Stimulated activated CD8-positive, alpha-beta memory T cell treated with anti-CD3 and anti-CD28 coated beads, Interleukin-7, amount 100 ng/mL, for 48 hours (primary cell): ENCODE data around the gene TAS1R1.

Experiments
- DNase-seq, 2 donors: peaks; one replicate each; pipeline ENCODE4 v3.0.0-alpha.2; 2020; ENCODE audit warnings: low read depth in 1 of 2; ENCODE audit errors: extremely low read depth in 1 of 2

Gene TAS1R1

DNA sequence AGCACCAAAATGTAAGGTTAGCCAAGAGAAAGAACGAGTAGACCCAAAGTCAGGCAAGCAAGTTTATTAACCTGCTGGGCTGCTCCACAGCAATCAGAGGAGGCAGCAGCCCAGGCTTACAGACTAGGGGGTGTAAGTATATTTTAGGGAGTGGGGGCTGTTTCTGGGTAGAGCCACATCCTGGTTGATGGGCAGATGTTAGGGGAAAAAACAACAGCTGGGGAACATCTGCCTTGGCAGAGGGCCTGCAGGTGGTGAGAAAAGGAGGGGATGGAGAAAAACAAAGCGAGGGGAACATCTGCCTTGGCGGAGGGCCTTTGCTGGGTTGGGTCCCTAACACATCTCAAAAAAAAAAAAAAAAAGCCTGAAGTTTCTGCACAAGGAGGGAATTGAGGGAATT lies 15.0 kb downstream of the TAS1R1 start:
- DNase-seq = no peak

DNA sequence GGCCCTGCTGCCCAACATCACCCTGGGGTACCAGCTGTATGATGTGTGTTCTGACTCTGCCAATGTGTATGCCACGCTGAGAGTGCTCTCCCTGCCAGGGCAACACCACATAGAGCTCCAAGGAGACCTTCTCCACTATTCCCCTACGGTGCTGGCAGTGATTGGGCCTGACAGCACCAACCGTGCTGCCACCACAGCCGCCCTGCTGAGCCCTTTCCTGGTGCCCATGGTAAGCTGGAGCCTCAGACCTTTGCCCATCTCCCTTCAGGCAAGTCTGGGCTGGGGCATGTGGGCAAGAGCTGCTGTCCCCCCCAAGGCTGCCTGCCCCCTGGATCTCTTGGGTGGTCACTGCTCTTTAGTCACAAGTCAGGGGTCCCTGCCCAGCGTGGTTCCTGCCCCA lies 15.9 kb downstream of the TAS1R1 start:
- DNase-seq = no peak

DNA sequence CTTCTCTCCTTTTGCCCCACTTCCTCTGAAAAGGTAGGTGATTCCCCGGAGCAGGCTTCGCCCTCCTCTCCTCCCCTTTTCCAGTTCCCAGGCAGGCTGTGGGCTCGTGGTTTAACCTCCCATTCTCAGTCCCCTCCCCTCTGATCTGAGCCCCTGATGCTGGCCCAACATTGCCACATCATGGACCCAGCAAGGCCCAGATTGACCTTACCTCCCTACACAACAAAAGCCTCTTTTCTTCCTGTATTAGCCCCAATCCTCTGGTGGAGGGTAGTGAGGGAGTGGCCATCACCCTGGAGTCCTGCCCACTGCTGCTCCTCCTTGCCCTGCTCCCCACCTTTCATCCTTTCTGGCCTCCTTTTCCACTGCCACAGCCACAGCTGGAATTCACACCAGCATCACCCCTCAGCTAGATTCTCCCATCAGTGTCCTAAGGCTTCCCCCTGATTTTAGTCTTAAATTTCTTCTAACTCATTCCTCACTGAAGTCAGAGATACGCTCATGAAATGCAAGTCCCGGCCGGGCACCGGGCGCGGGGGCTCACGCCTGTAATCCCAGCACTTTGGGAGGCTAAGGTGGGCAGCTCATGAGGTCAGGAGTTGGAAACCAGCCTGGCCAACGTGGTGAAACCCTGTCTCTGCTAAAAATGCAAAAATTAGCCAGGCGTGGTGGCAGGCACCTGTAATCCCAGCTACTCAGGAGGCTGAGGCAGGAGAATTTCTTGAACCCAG lies 17.7 kb downstream of the TAS1R1 start:
- no peak for DNase-seq

GRCh38 chr1:6574025-6574620 lies 19.0 kb downstream of the TAS1R1 start:
- DNase-seq = no peak

GRCh38 chr1:6574818-6575217 lies 19.7 kb downstream of the TAS1R1 start:
- no peak for DNase-seq

DNA sequence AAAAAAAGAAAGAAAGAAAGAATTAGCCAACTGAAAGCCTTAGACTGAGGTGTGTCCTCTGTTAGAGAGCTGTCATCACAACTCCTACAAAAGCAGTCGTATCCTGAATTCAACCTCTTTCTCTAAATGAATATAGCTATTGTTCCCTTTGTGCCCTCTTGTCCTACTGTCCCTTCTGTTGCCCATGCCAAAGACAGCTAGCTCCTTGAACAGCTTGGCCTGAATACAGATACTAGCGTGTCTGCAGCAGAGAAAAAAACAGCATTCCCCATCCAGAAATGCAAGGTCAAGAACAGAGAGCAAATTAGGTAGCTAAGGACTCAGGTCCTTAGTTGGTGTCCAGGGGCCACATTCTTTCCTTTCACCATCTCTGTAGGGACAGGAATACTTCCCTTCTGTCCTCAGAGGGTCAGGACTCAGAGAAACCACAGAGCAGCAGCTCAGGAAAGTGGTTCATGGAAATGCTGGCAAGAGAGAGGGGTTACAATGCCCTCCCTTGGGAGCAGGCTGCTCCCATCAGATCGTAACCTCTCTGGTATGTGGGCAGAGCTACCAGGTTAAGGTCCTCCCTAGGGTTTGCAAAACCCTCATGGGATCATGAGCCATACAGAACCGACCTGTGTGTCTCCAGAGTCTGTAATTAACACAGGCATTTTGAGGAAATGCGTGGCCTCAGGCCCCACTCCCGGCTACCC lies 22.9 kb downstream of the TAS1R1 start:
- no peak for DNase-seq

DNA sequence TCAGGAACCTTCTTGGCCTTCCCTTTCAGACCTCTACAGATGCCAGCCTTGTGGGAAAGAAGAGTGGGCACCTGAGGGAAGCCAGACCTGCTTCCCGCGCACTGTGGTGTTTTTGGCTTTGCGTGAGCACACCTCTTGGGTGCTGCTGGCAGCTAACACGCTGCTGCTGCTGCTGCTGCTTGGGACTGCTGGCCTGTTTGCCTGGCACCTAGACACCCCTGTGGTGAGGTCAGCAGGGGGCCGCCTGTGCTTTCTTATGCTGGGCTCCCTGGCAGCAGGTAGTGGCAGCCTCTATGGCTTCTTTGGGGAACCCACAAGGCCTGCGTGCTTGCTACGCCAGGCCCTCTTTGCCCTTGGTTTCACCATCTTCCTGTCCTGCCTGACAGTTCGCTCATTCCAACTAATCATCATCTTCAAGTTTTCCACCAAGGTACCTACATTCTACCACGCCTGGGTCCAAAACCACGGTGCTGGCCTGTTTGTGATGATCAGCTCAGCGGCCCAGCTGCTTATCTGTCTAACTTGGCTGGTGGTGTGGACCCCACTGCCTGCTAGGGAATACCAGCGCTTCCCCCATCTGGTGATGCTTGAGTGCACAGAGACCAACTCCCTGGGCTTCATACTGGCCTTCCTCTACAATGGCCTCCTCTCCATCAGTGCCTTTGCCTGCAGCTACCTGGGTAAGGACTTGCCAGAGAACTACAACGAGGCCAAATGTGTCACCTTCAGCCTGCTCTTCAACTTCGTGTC lies 23.7 kb downstream of the TAS1R1 start:
- no peak for DNase-seq

DNA sequence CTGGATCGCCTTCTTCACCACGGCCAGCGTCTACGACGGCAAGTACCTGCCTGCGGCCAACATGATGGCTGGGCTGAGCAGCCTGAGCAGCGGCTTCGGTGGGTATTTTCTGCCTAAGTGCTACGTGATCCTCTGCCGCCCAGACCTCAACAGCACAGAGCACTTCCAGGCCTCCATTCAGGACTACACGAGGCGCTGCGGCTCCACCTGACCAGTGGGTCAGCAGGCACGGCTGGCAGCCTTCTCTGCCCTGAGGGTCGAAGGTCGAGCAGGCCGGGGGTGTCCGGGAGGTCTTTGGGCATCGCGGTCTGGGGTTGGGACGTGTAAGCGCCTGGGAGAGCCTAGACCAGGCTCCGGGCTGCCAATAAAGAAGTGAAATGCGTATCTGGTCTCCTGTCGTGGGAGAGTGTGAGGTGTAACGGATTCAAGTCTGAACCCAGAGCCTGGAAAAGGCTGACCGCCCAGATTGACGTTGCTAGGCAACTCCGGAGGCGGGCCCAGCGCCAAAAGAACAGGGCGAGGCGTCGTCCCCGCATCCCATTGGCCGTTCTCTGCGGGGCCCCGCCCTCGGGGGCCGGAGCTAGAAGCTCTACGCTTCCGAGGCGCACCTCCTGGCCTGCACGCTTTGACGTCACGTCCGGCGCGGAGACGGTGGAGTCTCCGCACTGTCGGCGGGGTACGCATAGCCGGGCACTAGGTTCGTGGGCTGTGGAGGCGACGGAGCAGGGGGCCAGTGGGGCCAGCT lies 24.4 kb downstream of the TAS1R1 start, which contains the start of gene ZBTB48:
Gene ZBTB48 (plus strand): TSS at position 621 of the 745 bp plus-strand sequence. CDS start 616 bp downstream, outside the sequence.
- DNase-seq = peak; percentile 95 to 97

- no peak for DNase-seq
Observed at GRCh38 chr1:6580119-6580592, 25.0 kb downstream of the TAS1R1 start.

DNA sequence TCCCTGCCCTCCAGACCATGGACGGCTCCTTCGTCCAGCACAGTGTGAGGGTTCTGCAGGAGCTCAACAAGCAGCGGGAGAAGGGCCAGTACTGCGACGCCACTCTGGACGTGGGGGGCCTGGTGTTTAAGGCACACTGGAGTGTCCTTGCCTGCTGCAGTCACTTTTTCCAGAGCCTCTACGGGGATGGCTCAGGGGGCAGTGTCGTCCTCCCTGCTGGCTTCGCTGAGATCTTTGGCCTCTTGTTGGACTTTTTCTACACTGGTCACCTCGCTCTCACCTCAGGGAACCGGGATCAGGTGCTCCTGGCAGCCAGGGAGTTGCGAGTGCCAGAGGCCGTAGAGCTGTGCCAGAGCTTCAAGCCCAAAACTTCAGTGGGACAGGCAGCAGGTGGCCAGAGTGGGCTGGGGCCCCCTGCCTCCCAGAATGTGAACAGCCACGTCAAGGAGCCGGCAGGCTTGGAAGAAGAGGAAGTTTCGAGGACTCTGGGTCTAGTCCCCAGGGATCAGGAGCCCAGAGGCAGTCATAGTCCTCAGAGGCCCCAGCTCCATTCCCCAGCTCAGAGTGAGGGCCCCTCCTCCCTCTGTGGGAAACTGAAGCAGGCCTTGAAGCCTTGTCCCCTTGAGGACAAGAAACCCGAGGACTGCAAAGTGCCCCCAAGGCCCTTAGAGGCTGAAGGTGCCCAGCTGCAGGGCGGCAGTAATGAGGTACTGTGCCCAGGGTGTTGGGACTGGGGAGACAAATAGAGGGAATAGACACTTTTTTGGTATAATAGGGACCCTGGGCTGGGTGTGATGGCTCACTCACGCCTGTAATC lies 25.7 kb downstream of the TAS1R1 start:
- DNase-seq = no peak

GRCh38 chr1:6581561-6582305 lies 26.6 kb downstream of the TAS1R1 start:
- DNase-seq = no peak

DNA sequence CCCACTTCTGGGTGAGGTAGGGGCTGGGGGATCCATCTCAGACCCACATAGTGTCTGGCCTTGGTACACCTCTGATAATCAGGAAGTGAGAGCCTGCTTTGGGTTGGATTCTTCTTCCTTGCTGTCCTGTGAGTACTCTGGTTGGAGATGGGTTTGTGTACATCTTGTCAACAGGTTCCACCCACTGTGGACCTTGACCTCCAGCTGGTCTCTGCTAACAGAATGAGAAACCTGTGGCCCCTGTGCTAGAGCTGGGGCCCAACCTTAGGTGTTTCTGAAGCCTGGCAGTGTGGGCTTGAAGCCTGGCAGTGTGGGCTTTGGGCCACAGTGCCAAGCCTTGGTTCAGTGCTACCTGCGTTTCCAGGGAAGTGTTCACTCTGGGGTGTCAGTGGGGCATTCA lies 27.3 kb downstream of the TAS1R1 start:
- no peak for DNase-seq

GRCh38 chr1:6584126-6585080 lies 29.3 kb downstream of the TAS1R1 start:
- DNase-seq = no peak

GRCh38 chr1:6585081-6585722 lies 30.1 kb downstream of the TAS1R1 start:
- no peak for DNase-seq

GRCh38 chr1:6585841-6586240 lies 30.7 kb downstream of the TAS1R1 start:
- DNase-seq = no peak

- no peak for DNase-seq
Observed at GRCh38 chr1:6586404-6586816, 31.3 kb downstream of the TAS1R1 start.

- DNase-seq = no peak
Observed at GRCh38 chr1:6587261-6588005, 32.3 kb downstream of the TAS1R1 start.
